ENCODE results near the gene EPHB1. TPM values are rescaled to one million over a fixed set of nuclear protein-coding genes. Genes with fewer than 3 reads are reported as not detected.
"Not testable (repeated sequence)": the region's sequence is repeated elsewhere in the genome, so short reads cannot be mapped to it uniquely, and the experiment has no call there.

The EPHB1 gene
- total and polyA plus RNA-seq, 2 donors (not counting 3 experiments of a cell fraction or from before 2014, with no cell fraction given): 1.3 to 5.2 TPM

DNA sequence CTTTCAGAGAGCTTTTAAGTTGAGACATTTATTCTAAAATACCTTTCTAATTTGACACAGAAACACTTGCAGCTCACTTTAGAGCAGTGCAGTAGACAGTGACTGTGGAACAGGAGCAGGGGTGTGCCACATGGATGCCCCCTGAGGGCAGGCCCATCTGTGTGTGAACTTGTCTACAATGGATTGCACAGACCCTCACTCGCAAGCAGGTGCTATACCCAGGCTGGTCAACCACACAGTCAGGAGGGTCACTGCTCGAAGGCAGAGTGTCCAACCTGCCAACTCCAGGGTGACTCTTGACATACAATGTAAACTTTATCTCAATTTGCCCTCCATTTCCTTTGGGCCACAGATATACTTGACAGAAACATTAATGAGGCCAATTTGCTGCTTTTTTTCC lies 437.2 kb downstream of the EPHB1 start:
- H2AFZ ChIP-seq (ENCODE audit: low read depth, low read length): no peak overlapping the region
- H4K20me1 ChIP-seq (replicated peaks; ENCODE audit: control insufficient read depth, extremely low read depth, insufficient read depth, low read length): no peaks in the 10 kb centered on the region
- ChIA-PET POLR2A (no interaction called here), CTCF (no interaction called here)
- peaks cover 3% of the 10 kb centered on the region for H3K9me3 ChIP-seq (replicated peaks; ENCODE audit: control insufficient read depth, insufficient read depth, low read length)
- H3K79me2 ChIP-seq (ENCODE audit: control insufficient read depth, insufficient read depth, low read length): no peaks in the 10 kb centered on the region
- H3K4me3 ChIP-seq (replicated peaks in 1 of 3; ENCODE audit: insufficient read depth in 1 of 3, low read depth in 1 of 3, low read length in 3 of 3): no peak overlapping the region
- dilution Hi-C loops (cut with MboI; ENCODE audit: extremely low pct_ligation_motif_present, low sequenced_read_pairs): no loop called here
- H3K27me3 ChIP-seq (ENCODE audit: control insufficient read depth in 2 of 2, insufficient read depth in 2 of 2, low read length in 2 of 2): no peaks in the 10 kb centered on the region
- FAIRE-seq (no peak), DNase-seq (ENCODE audit: low read depth, low spot score) (no peak)
- TF ChIP-seq EZH2 (IDR thresholded peaks at IDR 0.05; ENCODE audit: borderline replicate concordance, low read depth, low read length, severe bottlenecking) (no peak), POLR2AphosphoS5 (IDR thresholded peaks at IDR 0.05; ENCODE audit: insufficient read depth, low read depth, low read length) (no peak), GATA2 (IDR thresholded peaks at IDR 0.05; ENCODE audit: insufficient read depth, insufficient read length, low read depth, low read length) (no peak), FOS (IDR thresholded peaks at IDR 0.05; ENCODE audit: borderline replicate concordance, insufficient read depth, low read length) (no peak), JUN (IDR thresholded peaks at IDR 0.05; ENCODE audit: borderline replicate concordance, insufficient read depth, insufficient read length, low read depth) (no peak), MYC (IDR thresholded peaks at IDR 0.05; ENCODE audit: low read depth, low read length) (no peak), POLR2A (IDR thresholded peaks at IDR 0.05; ENCODE audit: low read depth, low read length) (no peak)
- TF ChIP-seq, protein P1, sequence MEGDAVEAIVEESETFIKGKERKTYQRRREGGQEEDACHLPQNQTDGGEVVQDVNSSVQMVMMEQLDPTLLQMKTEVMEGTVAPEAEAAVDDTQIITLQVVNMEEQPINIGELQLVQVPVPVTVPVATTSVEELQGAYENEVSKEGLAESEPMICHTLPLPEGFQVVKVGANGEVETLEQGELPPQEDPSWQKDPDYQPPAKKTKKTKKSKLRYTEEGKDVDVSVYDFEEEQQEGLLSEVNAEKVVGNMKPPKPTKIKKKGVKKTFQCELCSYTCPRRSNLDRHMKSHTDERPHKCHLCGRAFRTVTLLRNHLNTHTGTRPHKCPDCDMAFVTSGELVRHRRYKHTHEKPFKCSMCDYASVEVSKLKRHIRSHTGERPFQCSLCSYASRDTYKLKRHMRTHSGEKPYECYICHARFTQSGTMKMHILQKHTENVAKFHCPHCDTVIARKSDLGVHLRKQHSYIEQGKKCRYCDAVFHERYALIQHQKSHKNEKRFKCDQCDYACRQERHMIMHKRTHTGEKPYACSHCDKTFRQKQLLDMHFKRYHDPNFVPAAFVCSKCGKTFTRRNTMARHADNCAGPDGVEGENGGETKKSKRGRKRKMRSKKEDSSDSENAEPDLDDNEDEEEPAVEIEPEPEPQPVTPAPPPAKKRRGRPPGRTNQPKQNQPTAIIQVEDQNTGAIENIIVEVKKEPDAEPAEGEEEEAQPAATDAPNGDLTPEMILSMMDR (IDR thresholded peaks at IDR 0.05; ENCODE audit: extremely low read depth in 1 of 2, insufficient read depth in 1 of 2, low read depth in 1 of 2, low read length in 2 of 2): no peak
- TF ChIP-seq, protein P2, sequence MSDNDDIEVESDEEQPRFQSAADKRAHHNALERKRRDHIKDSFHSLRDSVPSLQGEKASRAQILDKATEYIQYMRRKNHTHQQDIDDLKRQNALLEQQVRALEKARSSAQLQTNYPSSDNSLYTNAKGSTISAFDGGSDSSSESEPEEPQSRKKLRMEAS (IDR thresholded peaks at IDR 0.05; ENCODE audit: insufficient read depth, insufficient read length): no peak
- no peaks in the 10 kb centered on the region for H3K9me1 ChIP-seq (replicated peaks; ENCODE audit: control insufficient read depth, extremely low read depth, insufficient read depth, low read length)
- no TSS peak for BruUV-seq (replicated peaks)
- H3K4me2 ChIP-seq (ENCODE audit: insufficient read depth, low read length): no peak overlapping the region
- H3K27ac ChIP-seq (ENCODE audit: insufficient read depth, low read depth, low read length): no peak overlapping the region
- no peaks in the 10 kb centered on the region for H3K4me1 ChIP-seq (ENCODE audit: control insufficient read depth, extremely low read depth, insufficient read depth, low read length)
- intact Hi-C loops (cut with micrococcal nuclease): no loop called here
- no peak overlapping the region for H3K9ac ChIP-seq (replicated peaks; ENCODE audit: extremely low read depth, insufficient read depth, low read length)
- no peaks in the 10 kb centered on the region for H3K36me3 ChIP-seq (ENCODE audit: control insufficient read depth in 2 of 2, extremely low read depth in 1 of 2, insufficient read depth in 2 of 2, low read length in 2 of 2)

DNA sequence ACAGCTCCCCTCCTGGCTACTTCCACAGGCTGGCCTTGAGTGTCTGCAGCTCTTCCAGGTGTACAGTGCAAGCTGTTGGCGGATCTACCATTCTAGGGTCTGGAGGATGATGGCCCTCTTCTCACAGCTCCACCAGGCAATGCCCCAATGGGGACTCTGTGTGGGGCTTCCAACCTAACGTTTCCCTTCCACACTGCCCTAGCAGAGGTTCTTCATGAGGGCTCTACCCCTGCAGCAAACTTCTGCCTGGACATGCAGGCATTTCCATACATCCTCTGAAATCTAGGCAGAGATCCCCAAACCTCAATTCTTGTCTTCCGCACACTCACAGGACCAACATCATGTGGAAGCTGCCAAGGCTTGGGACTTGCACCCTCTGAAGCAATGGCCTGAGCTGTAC lies 438.4 kb downstream of the EPHB1 start:
- H3K27ac ChIP-seq (ENCODE audit: insufficient read depth, low read depth, low read length); H3K4me1 ChIP-seq (ENCODE audit: control insufficient read depth, extremely low read depth, insufficient read depth, low read length); H4K20me1 ChIP-seq (replicated peaks; ENCODE audit: control insufficient read depth, extremely low read depth, insufficient read depth, low read length); H2AFZ ChIP-seq (ENCODE audit: low read depth, low read length); H3K9me1 ChIP-seq (replicated peaks; ENCODE audit: control insufficient read depth, extremely low read depth, insufficient read depth, low read length); DNase-seq (ENCODE audit: low read depth, low spot score); H3K36me3 ChIP-seq (ENCODE audit: control insufficient read depth in 2 of 2, extremely low read depth in 1 of 2, insufficient read depth in 2 of 2, low read length in 2 of 2); BruUV-seq (replicated peaks); H3K4me3 ChIP-seq (replicated peaks in 1 of 3; ENCODE audit: insufficient read depth in 1 of 3, low read depth in 1 of 3, low read length in 3 of 3); intact Hi-C loops (cut with micrococcal nuclease); H3K9me3 ChIP-seq (replicated peaks; ENCODE audit: control insufficient read depth, insufficient read depth, low read length); H3K9ac ChIP-seq (replicated peaks; ENCODE audit: extremely low read depth, insufficient read depth, low read length); FAIRE-seq; H3K79me2 ChIP-seq (ENCODE audit: control insufficient read depth, insufficient read depth, low read length); H3K27me3 ChIP-seq (ENCODE audit: control insufficient read depth in 2 of 2, insufficient read depth in 2 of 2, low read length in 2 of 2); dilution Hi-C loops (cut with MboI; ENCODE audit: extremely low pct_ligation_motif_present, low sequenced_read_pairs); CTCF ChIA-PET; POLR2A ChIA-PET; H3K4me2 ChIP-seq (ENCODE audit: insufficient read depth, low read length): not testable (repeated sequence)
